ENCODE data around the gene ECI1.

GRCh38 chr16:2206420-2206779 lies 45.0 kb downstream of the ECI1 start:
- TF ChIP-seq CTCF (IDR thresholded peaks at IDR 0.05) (no peak), POLR2A (IDR thresholded peaks at IDR 0.05) (no peak), POLR2AphosphoS5 (IDR thresholded peaks at IDR 0.05) (no peak)
